Activated T-cell treated with anti-CD3 and anti-CD28 coated beads for 1 hour (primary cell): ENCODE data around the gene H3-3A.
A peak's percentile ranks its signal among the peaks of the same experiment; 100 is the strongest.

Experiments used
- DNase-seq: peaks from one replicate; pipeline ENCODE4 v3.0.0-alpha.2; 2020; ENCODE audit warnings: low read depth

H3-3A gene

GRCh38 chr1:226054519-226055327 is 7.8 kb upstream of the H3-3A start:
- DNase-seq, result no peak

GRCh38 chr1:226059709-226060108 is 2.8 kb upstream of the H3-3A start:
- DNase-seq, result no peak

- no peak for DNase-seq
Observed at GRCh38 chr1:226060427-226060826, 2.1 kb upstream of the H3-3A start.

GRCh38 chr1:226061068-226061840 is 1.3 kb upstream of the H3-3A start:
- no peak for DNase-seq

GRCh38 chr1:226061841-226062557 is 517 bp upstream of the H3-3A start:
- peak; percentile 35 for DNase-seq

GRCh38 chr1:226063224-226063976 is 884 bp downstream of the H3-3A start:
- DNase-seq, result peak; percentile 30

- DNase-seq, result no peak
Observed at GRCh38 chr1:226063977-226064815, 1.7 kb downstream of the H3-3A start.

- no peak for DNase-seq
Observed at GRCh38 chr1:226064816-226065248, 2.3 kb downstream of the H3-3A start.

GRCh38 chr1:226066415-226067078 is 4.0 kb downstream of the H3-3A start:
- DNase-seq, result no peak

- DNase-seq, result no peak
Observed at GRCh38 chr1:226069811-226070489, 7.4 kb downstream of the H3-3A start.

- DNase-seq, result no peak
Observed at GRCh38 chr1:226072347-226072746, 9.8 kb downstream of the H3-3A start.

- no peak for DNase-seq
Observed at GRCh38 chr1:226073184-226073950, 10.9 kb downstream of the H3-3A start.

GRCh38 chr1:226074046-226074445 is 11.5 kb downstream of the H3-3A start:
- no peak for DNase-seq

- DNase-seq, result no peak
Observed at GRCh38 chr1:226076378-226076777, 13.9 kb downstream of the H3-3A start.

- DNase-seq, result no peak
Observed at GRCh38 chr1:226078374-226078773, 15.9 kb downstream of the H3-3A start.

- no peak for DNase-seq
Observed at GRCh38 chr1:226082587-226082917, 20.0 kb downstream of the H3-3A start.

- no peak for DNase-seq
Observed at GRCh38 chr1:226082959-226083301, 20.4 kb downstream of the H3-3A start.

- DNase-seq, result peak; percentile 93
Observed at GRCh38 chr1:226083302-226084101, 21.0 kb downstream of the H3-3A start.
